GM15510 (cell line): ENCODE data around the gene UBR4.

Experiments used
- POLR2A ChIP-seq: IDR thresholded peaks from 3 replicates; pipeline ENCODE4 v1.6.1; 2011; ENCODE audit warnings: borderline replicate concordance; ENCODE audit not compliant: insufficient read length; ENCODE audit errors: extremely low read depth

Gene UBR4

GRCh38 chr1:19209990-19210771 is at the start of gene UBR4:
UBR4 (minus strand) TSS chr1:19210266; CDS start chr1:19210248, 18 bp downstream.
- peak; percentile 75 for TF ChIP-seq POLR2A

GRCh38 chr1:19258353-19258752 is 48.3 kb upstream of the UBR4 start:
- TF ChIP-seq POLR2A = no peak

GRCh38 chr1:19257178-19257914 is 47.3 kb upstream of the UBR4 start:
- TF ChIP-seq POLR2A = no peak

- no peak for TF ChIP-seq POLR2A
Measured at GRCh38 chr1:19255288-19255687, 45.2 kb upstream of the UBR4 start.

DNA sequence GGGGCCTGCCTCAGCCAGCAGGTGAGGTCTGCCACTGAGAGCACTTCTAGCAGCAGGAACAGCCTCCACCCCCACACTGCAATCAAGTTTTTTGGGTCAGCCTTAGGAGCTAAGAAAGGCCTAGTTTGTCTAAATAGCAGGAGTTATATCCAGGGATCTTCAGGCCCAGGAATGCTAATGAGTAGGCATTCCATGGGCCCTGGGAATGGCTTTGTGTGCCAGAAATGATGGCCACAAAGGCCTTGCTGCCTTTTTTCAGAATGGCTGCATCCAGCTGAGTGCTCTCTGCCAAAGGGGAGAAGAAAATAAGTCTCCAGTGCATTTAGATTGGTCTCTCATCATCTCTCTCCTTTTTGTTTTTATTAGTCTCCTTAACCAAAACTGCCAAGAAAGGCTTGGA is 44.4 kb upstream of the UBR4 start:
- no peak for TF ChIP-seq POLR2A

DNA sequence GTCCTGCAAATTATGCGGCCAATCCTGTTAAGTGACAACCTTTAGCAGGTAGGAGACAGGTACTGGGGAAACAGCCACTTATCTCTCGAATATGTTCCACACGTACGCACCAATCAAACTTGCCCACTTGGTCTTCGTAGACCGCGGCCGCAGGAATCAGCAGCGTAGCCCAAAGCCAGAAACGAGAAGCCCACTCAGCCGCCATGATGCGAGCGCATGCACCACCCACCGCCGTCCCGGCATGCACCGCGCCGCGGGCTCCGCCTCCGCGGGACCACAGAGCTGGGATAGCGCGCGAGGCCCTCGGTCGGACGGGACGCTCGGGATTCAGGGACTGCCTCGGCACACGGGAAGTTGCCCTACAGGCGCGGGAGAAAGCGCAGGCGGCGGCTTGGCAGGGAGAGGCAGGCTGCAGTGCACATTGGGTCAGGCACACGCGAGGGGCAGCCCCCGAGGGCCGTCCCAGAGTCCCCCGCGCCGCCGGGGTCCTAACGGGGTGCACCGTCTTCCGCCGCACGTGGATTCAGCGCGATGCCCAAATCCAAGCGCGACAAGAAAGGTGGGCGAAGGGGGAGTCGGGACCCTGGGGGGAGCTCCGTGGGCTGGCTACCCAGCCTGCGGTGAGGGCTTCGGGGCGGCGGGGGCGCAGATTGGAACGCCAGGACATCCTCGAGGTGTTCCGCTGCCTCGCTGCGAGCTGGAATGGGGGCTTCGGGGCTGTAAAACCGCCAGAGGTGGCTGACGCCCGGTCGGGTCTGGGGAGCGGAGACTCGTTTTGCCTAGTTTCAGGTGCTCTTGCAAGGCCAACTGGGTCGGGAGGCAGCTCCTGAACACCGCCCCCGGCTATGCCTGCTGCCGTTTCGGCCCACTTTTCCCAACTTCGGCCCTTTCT is 41.5 kb upstream of the UBR4 start, which contains the start of the genes EMC1 and MRTO4:
Gene EMC1, minus strand, starts transcription at position 220 of the 892 bp plus-strand sequence. Its CDS starts 15 bp downstream, at position 205.
Gene MRTO4, plus strand, starts transcription at position 501 of the 892 bp plus-strand sequence. Its CDS starts 31 bp downstream, at position 532.
- TF ChIP-seq POLR2A = peak; percentile 86

DNA sequence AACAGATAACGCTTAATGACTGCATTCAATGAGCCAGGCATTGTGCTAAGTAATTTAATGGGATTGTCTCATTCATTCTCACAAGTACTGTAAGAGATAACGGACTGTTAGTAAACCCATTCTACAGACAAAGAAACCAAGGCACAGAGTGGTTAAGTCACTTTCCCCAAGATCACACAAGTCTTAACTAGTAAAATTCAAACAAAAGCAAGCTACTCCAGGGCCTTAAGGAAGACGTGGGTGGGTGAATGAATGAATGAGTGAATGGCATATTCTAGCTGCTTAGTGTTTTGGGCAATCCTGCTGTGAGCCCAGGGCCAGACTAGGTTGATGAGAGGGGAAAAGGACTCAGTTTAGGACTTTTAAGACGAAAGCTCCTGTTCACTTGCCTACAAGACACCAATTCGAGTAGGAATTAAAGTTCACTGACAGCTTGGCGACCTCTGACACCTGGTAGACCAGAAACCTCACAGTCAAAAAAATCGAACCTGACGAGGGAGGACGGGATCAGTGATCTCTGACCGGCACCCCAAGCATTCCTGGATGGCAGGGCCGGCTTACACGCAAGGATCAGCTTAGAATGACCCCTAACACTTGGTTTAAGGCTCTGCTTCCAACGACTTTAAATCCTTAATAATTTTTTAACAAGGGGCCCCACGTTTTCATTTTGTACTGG is 40.7 kb upstream of the UBR4 start:
- no peak for TF ChIP-seq POLR2A

DNA sequence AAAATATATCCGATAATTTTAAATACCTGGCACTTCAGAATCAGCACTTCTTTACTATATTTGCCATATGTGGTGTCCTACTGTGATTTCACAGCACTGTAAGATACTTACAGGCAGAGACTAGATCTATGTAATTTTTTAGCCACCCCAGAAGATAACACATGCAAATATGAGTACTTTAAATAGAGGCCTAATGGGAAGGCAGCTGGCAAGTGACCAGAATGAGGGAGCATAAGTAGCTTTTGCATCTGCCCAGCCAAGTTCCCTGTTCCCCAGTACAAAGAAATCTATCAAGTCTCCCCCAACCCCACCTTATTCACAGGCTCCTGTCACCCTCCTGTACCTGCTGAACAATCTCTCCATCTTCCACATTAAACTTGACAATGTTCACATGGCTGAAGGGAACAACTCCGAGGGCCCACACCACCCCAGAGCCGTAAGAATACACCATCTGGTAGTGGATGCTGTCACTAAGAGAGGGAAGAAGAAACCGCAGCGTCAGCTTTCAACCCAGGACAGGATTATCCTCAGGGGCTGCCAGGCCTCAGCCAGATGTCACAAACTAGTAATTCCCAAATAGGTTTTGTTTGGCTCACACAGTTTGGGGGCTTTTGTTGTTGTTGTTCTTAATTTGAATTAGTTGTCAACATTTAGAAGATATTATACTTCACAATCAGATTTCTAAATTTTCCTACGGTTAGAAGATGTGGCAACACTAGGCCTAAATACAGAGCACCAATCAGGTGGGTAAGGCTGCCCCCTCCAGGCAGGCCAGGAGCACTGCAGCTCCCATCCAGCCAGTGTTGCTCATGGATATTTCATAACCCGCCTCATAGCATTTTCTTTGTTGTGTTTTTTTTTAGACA is 30.8 kb upstream of the UBR4 start:
- no peak for TF ChIP-seq POLR2A

- TF ChIP-seq POLR2A = no peak
Measured at GRCh38 chr1:19239876-19240275, 29.8 kb upstream of the UBR4 start.

DNA sequence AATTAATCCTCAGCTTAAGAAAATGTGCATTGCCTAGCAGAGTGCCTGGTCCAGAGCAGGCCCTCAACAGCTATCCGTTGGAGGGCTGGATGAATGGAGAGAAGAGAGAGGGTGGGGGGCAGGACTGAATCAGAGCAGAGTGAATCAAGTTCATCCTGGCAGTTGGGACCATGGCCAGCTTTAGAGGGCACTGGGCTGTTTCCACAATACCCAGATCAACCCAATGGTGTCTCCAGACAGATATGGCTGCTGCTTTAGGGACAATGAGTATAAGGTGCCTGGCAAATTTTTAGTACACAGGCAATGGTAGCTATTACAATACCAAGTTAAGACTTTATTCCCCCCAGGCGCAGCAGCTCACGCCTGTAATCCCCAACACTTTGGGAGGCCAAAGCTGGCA is 24.2 kb upstream of the UBR4 start:
- TF ChIP-seq POLR2A = no peak

GRCh38 chr1:19232524-19232846 is 22.4 kb upstream of the UBR4 start:
- no peak for TF ChIP-seq POLR2A

DNA sequence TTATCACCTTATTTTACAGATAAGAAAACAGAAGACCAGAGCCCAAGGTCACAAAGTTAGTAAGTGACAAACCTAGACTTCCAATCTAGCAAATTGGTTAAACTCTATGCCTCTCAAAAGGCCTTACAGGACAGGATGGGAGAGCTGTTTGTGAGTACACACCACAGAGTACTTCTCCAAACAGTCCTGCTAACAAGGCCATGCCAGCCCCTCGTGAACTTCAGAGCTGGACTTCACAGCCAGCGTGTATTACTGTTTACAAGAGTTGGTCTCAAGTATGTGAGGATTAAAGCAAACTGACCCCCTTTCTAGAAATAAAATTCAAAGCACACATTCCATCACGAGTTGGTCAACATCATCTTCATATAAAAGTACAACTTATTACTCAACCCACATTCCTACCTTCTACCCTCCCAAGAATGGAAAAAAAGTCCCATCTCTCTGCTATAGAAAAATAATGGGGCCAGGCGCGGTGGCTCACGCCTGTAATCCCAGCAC is 19.8 kb upstream of the UBR4 start:
- TF ChIP-seq POLR2A = no peak

DNA sequence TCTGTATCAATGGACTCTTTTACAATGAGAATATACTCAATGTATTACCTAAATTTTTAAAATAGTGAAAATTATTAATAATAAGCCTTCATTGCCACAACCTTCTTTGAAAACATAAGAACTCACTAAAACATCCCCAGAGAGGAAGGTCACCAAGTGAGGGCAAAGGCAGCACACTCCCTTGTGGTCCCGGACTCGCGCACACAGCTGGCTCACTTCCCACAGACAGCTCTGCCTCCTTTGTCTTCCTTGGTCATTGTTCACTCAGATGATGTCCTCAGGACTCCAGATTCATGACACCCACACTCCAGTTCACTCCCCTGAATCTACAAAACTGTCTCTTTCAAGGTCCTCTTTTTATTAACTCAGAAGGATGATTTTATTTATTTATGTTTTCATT is 19.2 kb upstream of the UBR4 start:
- no peak for TF ChIP-seq POLR2A
